Common myeloid progenitor, CD34-positive (primary cell): Measurements from ENCODE around the gene RPAP2. TPM values are rescaled to one million over a fixed set of nuclear protein-coding genes. Genes with fewer than 3 reads are reported as not detected.
"Not testable (repeated sequence)": the region's sequence is repeated elsewhere in the genome, so short reads cannot be mapped to it uniquely, and the experiment has no call there.

ENCODE experiments used
- CTCF ChIA-PET: fragments of 350-600 bp; sonication (Branson Sonifier 250); formaldehyde crosslinking; loops from one replicate; lab custom pipeline; 2021; ENCODE audit warnings: antibody characterized with exemption; lab: Charles Lee
- POLR2A ChIA-PET: fragments of 350-600 bp; sonication (Branson Sonifier 250); formaldehyde crosslinking; loops from one replicate; lab custom pipeline; 2021; ENCODE audit warnings: antibody characterized with exemption; lab: Charles Lee
- DNase-seq, 3 donors: peaks; one replicate each; pipeline versions ENCODE4 v3.0.0 to v3.0.0-alpha.2; 2013
- H3K27ac ChIP-seq, 2 experiments: 1 replicate in 1 of 2; 2 replicates in 1 of 2; pipeline ENCODE4 v1.7.0; 2013; ENCODE audit warnings: inconsistent platforms in 2 of 2, low read length in 2 of 2, mild to moderate bottlenecking in 2 of 2, low read depth in 1 of 2, moderate library complexity in 1 of 2; ENCODE audit not compliant: severe bottlenecking in 2 of 2, insufficient read depth in 1 of 2, poor library complexity in 1 of 2
- H3K27me3 ChIP-seq, 5 experiments: replicated peaks in 2 of 5; 1 replicate in 3 of 5; 2 replicates in 2 of 5; pipeline versions ENCODE4 v1.6.1 to v1.7.0; 2013; ENCODE audit warnings: low read length in 4 of 5, mild to moderate bottlenecking in 2 of 5, moderate library complexity in 2 of 5, inconsistent platforms in 1 of 5; ENCODE audit not compliant: insufficient read depth in 5 of 5, control insufficient read depth in 4 of 5
- H3K36me3 ChIP-seq, 4 experiments: 1 replicate in 2 of 4; 2 replicates in 2 of 4; pipeline versions ENCODE4 v1.6.1 to v1.7.0; 2013; ENCODE audit warnings: low read length in 3 of 4, control low read depth in 1 of 4, mild to moderate bottlenecking in 1 of 4; ENCODE audit not compliant: control insufficient read depth in 4 of 4, insufficient read depth in 4 of 4
- H3K4me1 ChIP-seq, 4 experiments: 1 replicate in 3 of 4; 2 replicates in 1 of 4; pipeline versions ENCODE4 v1.6.1 to v1.7.1; 2013; ENCODE audit warnings: low read length in 3 of 4, mild to moderate bottlenecking in 3 of 4, control low read depth in 1 of 4, inconsistent platforms in 1 of 4, moderate library complexity in 1 of 4; ENCODE audit not compliant: control insufficient read depth in 4 of 4, insufficient read depth in 4 of 4; ENCODE audit errors: control extremely low read depth in 1 of 4
- H3K4me3 ChIP-seq, 7 experiments: 1 replicate in 4 of 7; 2 replicates in 3 of 7; pipeline versions ENCODE4 v1.5.1 to v1.7.0; 2013; ENCODE audit warnings: mild to moderate bottlenecking in 7 of 7, low read length in 6 of 7, moderate library complexity in 6 of 7, inconsistent platforms in 2 of 7, low read depth in 2 of 7, control low read depth in 1 of 7; ENCODE audit not compliant: insufficient read depth in 4 of 7, control insufficient read depth in 1 of 7; ENCODE audit errors: extremely low read depth in 1 of 7
- H3K9me3 ChIP-seq, 5 experiments: 1 replicate in 4 of 5; 2 replicates in 1 of 5; pipeline versions ENCODE4 v1.6.1 to v1.7.1; 2013; ENCODE audit warnings: low read length in 4 of 5, mild to moderate bottlenecking in 2 of 5, inconsistent platforms in 1 of 5, low read depth in 1 of 5, moderate library complexity in 1 of 5; ENCODE audit not compliant: control insufficient read depth in 4 of 5, insufficient read depth in 2 of 5; ENCODE audit errors: control extremely low read depth in 1 of 5
- WGBS: methylation state at CpG from one replicate; pipeline ENCODE4 v1.1.5; 2013; ENCODE audit not compliant: insufficient coverage; 5-methylcytosine and 5-hydroxymethylcytosine counted together
- polyA plus RNA-seq: library from polyadenylated mRNA; unstranded; fragments of 120-200 nt; gene quantifications from one replicate; pipeline ENCODE4 v1.2.1, GENCODE V29; 2013

RPAP2 gene
- 28.4 TPM for polyA plus RNA-seq

- Histone ChIP-seq H3K4me1 (peaks cover 5 to 29% (median 15%) of the 10 kb centered on the region in 4 experiments), H3K9me3 (no peaks in the 10 kb centered on the region), H3K36me3 (peaks cover 0 to 15% (median 11%) of the 10 kb centered on the region in 4 experiments), H3K27ac (peak within 1 kb of the TSS; percentile 81 to 94), H3K27me3 (no peaks in the 10 kb centered on the region), H3K4me3 (peak within 1 kb of the TSS; percentile 87 to 97 (median 94))
- 0% methylated on average over 63 of the region's 76 CpGs for WGBS
- POLR2A ChIA-PET, result interaction anchor here (0.6 to 1.3 kb wide), 3 partner anchors 19 to 917 kb away, joined by 3 read pairs; no protein-coding TSS in a partner anchor
- CTCF ChIA-PET, result interaction anchor here (1.2 to 1.3 kb wide), 2 partner anchors 10 to 15 kb away, joined by 4 to 6 read pairs; no protein-coding TSS in a partner anchor
- DNase-seq, result peak; percentile 75 to 85 (median 80)
Measured at GRCh38 chr1:92298573-92299476, at the start of gene RPAP2, which contains the start of gene GLMN. Gene RPAP2, plus strand, starts transcription at chr1:92299059. Its CDS starts 15 bp downstream, at chr1:92299074. Gene GLMN, minus strand, starts transcription at chr1:92298987. Its CDS starts 988 bp downstream, at chr1:92297999.

- H3K27ac ChIP-seq, H3K27me3 ChIP-seq, DNase-seq, H3K4me3 ChIP-seq, H3K4me1 ChIP-seq, POLR2A ChIA-PET: not testable (repeated sequence)
- Histone ChIP-seq H3K36me3 (peaks cover 15 to 47% (median 18%) of the 10 kb centered on the region in 4 experiments), H3K9me3 (peaks cover 0 to 25% (median 7%) of the 10 kb centered on the region in 5 experiments)
- WGBS, result 80% methylated on average over 1 of the region's 3 CpGs
- CTCF ChIA-PET, result interaction anchor here (0.6 kb wide), 1 partner anchor 248 kb away, joined by 4 read pairs; no protein-coding TSS in a partner anchor
Measured at GRCh38 chr1:92254714-92255113, 44.1 kb upstream of the RPAP2 start.

- POLR2A ChIA-PET, result no interaction called here
- Histone ChIP-seq H3K27me3 (no peaks in the 10 kb centered on the region), H3K9me3 (peaks cover 0 to 10% (median 0%) of the 10 kb centered on the region in 5 experiments), H3K36me3 (peaks cover 13 to 60% (median 26%) of the 10 kb centered on the region in 4 experiments), H3K4me1 (no peaks in the 10 kb centered on the region), H3K4me3 (no peak overlapping the region), H3K27ac (no peak overlapping the region)
- CTCF ChIA-PET, result no interaction called here
- DNase-seq, result no peak
- 100% methylated on average over 1 of the region's 1 CpG for WGBS
Measured at GRCh38 chr1:92259350-92259749, 39.5 kb upstream of the RPAP2 start.

GRCh38 chr1:92262516-92262915, 36.3 kb upstream of the RPAP2 start:
- Histone ChIP-seq H3K9me3 (no peaks in the 10 kb centered on the region), H3K4me1 (no peaks in the 10 kb centered on the region), H3K36me3 (peaks cover 11 to 52% (median 26%) of the 10 kb centered on the region in 4 experiments), H3K4me3 (no peak overlapping the region), H3K27me3 (no peaks in the 10 kb centered on the region), H3K27ac (no peak overlapping the region)
- ChIA-PET CTCF (interaction anchor here (1.4 kb wide), 1 partner anchor 11 kb away, joined by 4 read pairs; no protein-coding TSS in a partner anchor), POLR2A (no interaction called here)
- no peak for DNase-seq
- WGBS, result no CpG with 5 or more reads among the region's 3 CpGs

GRCh38 chr1:92273039-92273438, 25.8 kb upstream of the RPAP2 start:
- ChIA-PET CTCF (interaction anchor here (1.1 to 1.6 kb wide), 3 partner anchors 10 to 17 kb away, joined by 3 to 5 read pairs (median 4); no protein-coding TSS in a partner anchor), POLR2A (no interaction called here)
- Histone ChIP-seq H3K4me1 (no peaks in the 10 kb centered on the region), H3K27me3 (no peaks in the 10 kb centered on the region), H3K36me3 (peaks cover 12 to 77% (median 58%) of the 10 kb centered on the region in 4 experiments), H3K4me3 (no peak overlapping the region), H3K9me3 (peaks cover 1 to 24% (median 8%) of the 10 kb centered on the region in 5 experiments), H3K27ac (no peak overlapping the region)
- WGBS, result no CpG with 5 or more reads among the region's 1 CpG
- DNase-seq, result no peak

GRCh38 chr1:92274939-92275338, 23.9 kb upstream of the RPAP2 start:
- 100% methylated on average over 1 of the region's 1 CpG for WGBS
- CTCF ChIA-PET, result no interaction called here
- no peak overlapping the region for H3K27ac ChIP-seq
- POLR2A ChIA-PET, result no interaction called here
- H3K4me3 ChIP-seq, result no peak overlapping the region
- no peak for DNase-seq
- H3K36me3 ChIP-seq, result peaks cover 12 to 82% (median 59%) of the 10 kb centered on the region in 4 experiments
- H3K27me3 ChIP-seq, result no peaks in the 10 kb centered on the region
- no peaks in the 10 kb centered on the region for H3K4me1 ChIP-seq
- peaks cover 1 to 24% (median 8%) of the 10 kb centered on the region in 5 experiments for H3K9me3 ChIP-seq
